ENCODE measurements around the gene CASP8.

DNA sequence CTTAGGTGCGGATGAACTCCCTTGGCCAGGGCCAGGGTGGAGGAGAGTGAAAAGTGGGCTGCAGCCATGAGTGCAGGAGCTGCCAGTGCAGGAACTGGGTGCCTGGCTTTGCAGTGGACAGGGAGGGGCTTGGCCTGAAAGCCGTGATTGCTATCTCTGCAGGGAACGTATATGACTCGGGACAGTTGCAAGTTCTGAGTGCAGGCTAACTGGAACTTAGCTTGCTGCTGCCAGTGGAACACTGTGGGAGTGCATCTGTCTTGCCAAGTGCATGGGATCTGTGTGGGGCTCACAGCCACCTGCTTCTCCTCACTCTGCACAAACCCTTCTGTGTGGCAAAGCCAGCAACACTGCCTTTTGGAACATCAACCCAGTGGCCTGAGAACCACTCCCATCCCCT, 59.9 kb downstream of the CASP8 start:
- TF ChIP-seq CTCF (IDR thresholded peaks at IDR 0.05; ENCODE audit: insufficient read depth, low read depth, low read length) = no peak
- no peak for TF ChIP-seq EZH2 (IDR thresholded peaks at IDR 0.05; ENCODE audit: insufficient read depth, low read length)

Measured in astrocyte (in vitro differentiated cells and primary cell).